SK-N-DZ (cell line): ENCODE results near the gene WDR72.

Source experiments
- small RNA-seq, 2 experiments: library from RNA; depleted of rRNA; stranded (forward); fragments of <200 nt; gene quantifications; one replicate each; pipeline ENCODE3, GENCODE V24; 2014

WDR72 gene

Small RNA genes lying within 50 kb of the gene (small RNA-seq; reads per million reads assigned to genes)
- gene RNU2-53P, result 0.03 to 0.18 reads per million in 2 experiments
- 0 reads per million in 2 experiments for gene RNU6-449P
